ENCODE measurements around the gene INO80.

INO80 gene

DNA sequence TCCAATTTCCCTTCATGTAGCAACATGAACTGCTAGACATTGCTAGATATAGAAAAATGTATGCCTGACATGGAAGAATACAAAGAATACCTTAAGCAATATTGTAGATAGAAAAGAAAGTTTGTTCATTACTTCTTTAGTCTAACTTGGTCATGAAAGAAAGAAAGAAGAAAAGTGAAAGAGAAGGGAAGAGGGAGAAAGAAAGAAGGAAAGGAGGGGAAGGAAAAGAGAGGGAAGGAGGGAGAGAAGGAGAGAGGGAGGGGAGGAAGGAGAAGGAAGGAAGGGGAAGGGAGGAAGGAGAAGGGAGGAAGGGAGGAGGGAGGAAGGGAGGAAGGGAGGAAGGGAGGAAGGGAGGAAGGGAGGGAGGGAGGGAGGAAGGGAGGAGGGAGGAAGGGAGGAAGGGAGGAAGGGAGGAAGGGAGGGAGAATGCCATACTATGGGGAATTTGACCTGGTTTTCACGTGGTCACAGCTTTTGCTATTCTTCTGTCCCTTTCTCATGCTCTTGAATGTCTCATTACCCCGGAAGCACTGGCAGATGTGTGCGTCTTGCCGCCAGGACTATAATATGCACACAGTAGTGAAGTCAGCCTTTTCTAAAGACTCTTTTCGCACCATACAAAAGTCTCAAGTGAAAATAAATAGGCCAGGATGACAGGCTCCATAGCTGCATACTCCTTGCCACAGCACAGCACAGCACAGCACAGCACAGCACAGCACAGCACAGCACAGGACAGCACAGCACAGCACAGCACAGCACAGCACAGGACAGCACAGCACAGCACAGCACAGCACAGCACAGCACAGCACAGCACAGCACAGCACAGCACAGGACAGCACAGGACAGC, 84.6 kb downstream of the INO80 start:
- DNase-seq (ENCODE audit: low read depth), result no peak
- TF ChIP-seq, protein P1, sequence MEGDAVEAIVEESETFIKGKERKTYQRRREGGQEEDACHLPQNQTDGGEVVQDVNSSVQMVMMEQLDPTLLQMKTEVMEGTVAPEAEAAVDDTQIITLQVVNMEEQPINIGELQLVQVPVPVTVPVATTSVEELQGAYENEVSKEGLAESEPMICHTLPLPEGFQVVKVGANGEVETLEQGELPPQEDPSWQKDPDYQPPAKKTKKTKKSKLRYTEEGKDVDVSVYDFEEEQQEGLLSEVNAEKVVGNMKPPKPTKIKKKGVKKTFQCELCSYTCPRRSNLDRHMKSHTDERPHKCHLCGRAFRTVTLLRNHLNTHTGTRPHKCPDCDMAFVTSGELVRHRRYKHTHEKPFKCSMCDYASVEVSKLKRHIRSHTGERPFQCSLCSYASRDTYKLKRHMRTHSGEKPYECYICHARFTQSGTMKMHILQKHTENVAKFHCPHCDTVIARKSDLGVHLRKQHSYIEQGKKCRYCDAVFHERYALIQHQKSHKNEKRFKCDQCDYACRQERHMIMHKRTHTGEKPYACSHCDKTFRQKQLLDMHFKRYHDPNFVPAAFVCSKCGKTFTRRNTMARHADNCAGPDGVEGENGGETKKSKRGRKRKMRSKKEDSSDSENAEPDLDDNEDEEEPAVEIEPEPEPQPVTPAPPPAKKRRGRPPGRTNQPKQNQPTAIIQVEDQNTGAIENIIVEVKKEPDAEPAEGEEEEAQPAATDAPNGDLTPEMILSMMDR (conservative IDR thresholded peaks at IDR 0.05; ENCODE audit: low read depth, low read length), result no peak
- H3K4me3 ChIP-seq (ENCODE audit: low read depth, low read length), result no peak overlapping the region

DNA sequence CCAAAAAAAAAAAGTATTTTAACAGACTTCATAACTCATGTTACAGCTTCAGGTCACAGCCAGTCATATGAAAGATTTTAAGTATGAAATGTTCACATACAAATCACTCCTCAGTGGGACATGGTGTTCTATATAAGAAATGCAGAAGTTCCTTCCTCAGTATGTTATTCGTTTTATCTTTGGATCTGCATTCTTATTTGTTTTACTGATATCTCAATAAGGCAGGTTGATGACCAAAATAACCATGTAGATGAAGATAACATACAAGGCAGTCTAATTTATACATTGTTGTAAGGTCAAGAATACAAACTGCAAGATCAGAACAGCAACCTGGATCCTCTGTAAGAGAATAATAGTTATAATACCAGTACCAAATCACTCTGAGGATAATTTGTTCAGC, 87.2 kb downstream of the INO80 start:
- TF ChIP-seq, protein P1 (conservative IDR thresholded peaks at IDR 0.05; ENCODE audit: low read depth, low read length), result no peak
- no peak for DNase-seq (ENCODE audit: low read depth)
- H3K4me3 ChIP-seq (ENCODE audit: low read depth, low read length), result no peak overlapping the region

DNA sequence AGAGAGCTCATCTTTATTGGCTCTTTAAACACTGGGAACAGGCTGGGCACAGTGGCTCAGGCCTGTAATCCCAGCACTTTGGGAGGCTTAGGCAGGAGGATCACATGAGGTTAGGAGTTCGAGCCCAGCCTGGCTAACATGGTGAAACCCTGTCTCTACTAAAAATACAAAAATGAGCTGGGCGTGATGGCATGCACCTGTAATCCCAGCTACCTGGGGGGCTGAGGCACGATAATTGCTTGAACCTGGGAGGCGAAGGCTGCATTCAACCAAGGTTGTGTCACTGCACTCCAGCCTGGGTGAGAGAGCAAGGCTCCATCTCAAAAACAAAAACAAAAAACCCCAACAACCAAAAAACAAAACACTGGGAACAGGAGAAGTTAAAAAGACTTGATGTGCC, 90.7 kb downstream of the INO80 start:
- TF ChIP-seq, protein P1 (conservative IDR thresholded peaks at IDR 0.05; ENCODE audit: low read depth, low read length), result no peak
- DNase-seq (ENCODE audit: low read depth), result no peak
- H3K4me3 ChIP-seq (ENCODE audit: low read depth, low read length), result no peak overlapping the region

DNA sequence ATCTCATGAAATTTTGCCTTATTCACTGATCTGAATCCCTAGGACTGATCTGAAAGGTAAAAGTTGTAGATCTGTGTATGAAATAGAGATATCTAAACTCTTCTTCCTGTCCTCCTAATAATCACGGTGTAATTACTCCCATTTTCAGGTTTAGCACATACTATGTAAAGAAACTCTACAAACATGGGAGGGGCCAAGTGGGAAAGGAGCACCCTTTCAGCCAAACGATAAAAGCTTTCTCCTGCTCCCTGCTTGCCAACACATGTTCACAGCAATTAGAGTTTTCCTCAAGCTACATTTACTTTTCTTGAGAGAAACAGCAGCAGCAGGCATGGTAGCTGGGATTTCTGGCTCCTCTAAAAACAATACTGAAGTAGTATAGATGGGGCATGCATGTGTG, 91.2 kb downstream of the INO80 start:
- DNase-seq (ENCODE audit: low read depth), result no peak
- TF ChIP-seq, protein P1 (conservative IDR thresholded peaks at IDR 0.05; ENCODE audit: low read depth, low read length), result no peak
- no peak overlapping the region for H3K4me3 ChIP-seq (ENCODE audit: low read depth, low read length)

DNA sequence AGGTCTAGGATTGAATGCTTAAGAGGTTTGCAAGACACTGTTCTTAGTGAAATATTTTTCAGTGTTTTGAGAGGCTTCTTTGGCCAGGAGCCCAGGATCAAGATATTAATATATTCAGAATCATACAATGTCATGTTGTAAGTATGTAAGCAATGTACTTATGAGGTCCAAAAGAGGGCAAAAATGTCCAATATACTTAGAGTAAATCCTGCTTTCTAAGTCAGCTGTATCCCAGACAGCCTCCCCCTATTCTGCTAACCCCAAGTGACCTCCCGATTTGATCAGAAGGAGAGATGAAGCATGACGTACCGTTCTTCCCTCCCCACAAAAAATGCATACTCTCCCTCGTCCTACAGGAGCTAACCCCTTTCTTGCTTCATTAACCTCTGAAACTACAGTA, 91.9 kb downstream of the INO80 start:
- no peak overlapping the region for H3K4me3 ChIP-seq (ENCODE audit: low read depth, low read length)
- DNase-seq (ENCODE audit: low read depth), result peak; percentile 89
- TF ChIP-seq, protein P1 (conservative IDR thresholded peaks at IDR 0.05; ENCODE audit: low read depth, low read length), result no peak

DNA sequence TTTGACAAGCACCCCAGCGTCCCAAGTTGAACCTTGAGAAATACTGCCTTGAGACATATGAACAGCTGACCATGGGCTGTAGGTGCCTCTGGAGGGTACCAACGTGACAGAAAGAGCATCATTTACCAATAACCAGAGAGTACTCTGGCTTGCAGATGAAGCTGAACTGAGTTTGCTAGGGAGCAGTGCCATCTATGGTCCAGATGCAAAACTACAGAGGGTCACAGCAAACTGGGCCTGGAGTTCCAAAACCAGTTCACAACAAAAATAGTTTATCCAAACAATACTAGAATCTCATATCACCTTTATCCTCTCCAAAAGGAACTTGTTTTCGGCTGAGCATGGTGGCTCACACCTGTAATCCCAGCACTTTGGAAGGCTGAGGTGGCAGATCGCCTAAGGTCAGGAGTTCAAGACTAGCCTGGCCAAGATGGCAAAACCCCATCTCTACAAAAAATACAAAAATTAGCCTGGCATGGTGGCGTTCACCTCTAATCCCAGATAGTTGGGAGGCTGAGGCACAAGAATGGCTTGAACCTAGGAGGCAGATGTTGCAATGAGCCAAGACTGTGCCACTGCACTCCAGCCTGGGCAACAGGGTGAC, 93.5 kb downstream of the INO80 start:
- TF ChIP-seq, protein P1 (conservative IDR thresholded peaks at IDR 0.05; ENCODE audit: low read depth, low read length), result peak; percentile 89
- H3K4me3 ChIP-seq (ENCODE audit: low read depth, low read length), result no peak overlapping the region
- peak; percentile 83 for DNase-seq (ENCODE audit: low read depth)

Measured in choroid plexus epithelial cell (primary cell).